Hepatocyte (in vitro differentiated cells): ENCODE measurements around the gene HLA-DQB1.

Experiments used
- EZH2 ChIP-seq: fragments of 200-600 bp; sonication (generic); IDR thresholded peaks from 2 replicates; pipeline ENCODE4 v1.6.1; 2016; ENCODE audit warnings: antibody characterized with exemption, mild to moderate bottlenecking, borderline replicate concordance
- TF ChIP-seq, protein P1 (sequence below): fragments of 200-600 bp; sonication (generic); IDR thresholded peaks from 2 replicates; pipeline ENCODE4 v1.5.1; 2016; ENCODE audit warnings: antibody characterized with exemption, mild to moderate bottlenecking; ENCODE audit not compliant: poor library complexity

- TF ChIP-seq, protein P1, sequence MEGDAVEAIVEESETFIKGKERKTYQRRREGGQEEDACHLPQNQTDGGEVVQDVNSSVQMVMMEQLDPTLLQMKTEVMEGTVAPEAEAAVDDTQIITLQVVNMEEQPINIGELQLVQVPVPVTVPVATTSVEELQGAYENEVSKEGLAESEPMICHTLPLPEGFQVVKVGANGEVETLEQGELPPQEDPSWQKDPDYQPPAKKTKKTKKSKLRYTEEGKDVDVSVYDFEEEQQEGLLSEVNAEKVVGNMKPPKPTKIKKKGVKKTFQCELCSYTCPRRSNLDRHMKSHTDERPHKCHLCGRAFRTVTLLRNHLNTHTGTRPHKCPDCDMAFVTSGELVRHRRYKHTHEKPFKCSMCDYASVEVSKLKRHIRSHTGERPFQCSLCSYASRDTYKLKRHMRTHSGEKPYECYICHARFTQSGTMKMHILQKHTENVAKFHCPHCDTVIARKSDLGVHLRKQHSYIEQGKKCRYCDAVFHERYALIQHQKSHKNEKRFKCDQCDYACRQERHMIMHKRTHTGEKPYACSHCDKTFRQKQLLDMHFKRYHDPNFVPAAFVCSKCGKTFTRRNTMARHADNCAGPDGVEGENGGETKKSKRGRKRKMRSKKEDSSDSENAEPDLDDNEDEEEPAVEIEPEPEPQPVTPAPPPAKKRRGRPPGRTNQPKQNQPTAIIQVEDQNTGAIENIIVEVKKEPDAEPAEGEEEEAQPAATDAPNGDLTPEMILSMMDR: no peak
- no peak for TF ChIP-seq EZH2
Observed at GRCh38 chr6:32689531-32690501, 23.4 kb upstream of the HLA-DQB1 start.
